ENCODE results near the gene SYNE1. TPM values are rescaled to one million over a fixed set of nuclear protein-coding genes. Genes with fewer than 3 reads are reported as not detected.
"Not testable (repeated sequence)": the region's sequence is repeated elsewhere in the genome, so short reads cannot be mapped to it uniquely, and the experiment has no call there.

SYNE1 gene
- total RNA-seq, 1 experiment from 2014 or later: 40.0 TPM

DNA sequence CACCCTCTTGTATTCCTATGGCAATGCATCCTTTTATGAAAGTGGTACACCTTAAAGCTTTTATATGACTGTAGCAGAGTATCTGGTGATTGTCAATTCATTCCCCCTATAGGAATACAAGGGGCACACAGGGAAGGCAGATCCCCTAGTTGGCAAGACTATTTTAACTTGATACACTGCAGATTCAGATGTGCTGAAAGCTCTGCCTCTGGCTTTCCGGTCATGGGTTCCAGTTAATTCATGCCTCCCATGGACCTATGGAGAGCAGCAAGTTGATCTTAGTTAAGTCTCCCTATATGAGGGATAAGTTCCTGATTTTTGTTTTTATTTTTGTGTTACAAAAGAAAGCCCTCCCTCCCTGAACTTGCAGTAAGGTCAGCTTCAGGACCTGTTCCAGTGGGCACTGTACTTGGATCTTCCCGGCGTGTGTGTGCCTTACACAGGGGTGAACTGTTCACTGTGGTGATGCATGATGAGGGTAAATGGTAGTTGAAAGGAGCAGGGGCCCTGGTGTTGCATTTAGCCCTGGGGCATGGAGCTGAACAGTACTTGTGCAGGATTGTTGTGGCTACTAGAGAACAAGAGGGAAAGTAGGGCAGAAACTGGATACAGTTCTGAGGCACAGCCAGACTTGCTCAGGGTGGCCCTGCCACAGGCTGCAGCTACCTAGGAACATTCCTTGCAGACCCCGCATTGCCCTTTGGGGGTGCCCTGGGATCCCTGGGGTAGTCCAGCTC lies 537.5 kb downstream of the SYNE1 start:
- peak; percentile 73 for DNase-seq (ENCODE audit: low read depth)

DNA sequence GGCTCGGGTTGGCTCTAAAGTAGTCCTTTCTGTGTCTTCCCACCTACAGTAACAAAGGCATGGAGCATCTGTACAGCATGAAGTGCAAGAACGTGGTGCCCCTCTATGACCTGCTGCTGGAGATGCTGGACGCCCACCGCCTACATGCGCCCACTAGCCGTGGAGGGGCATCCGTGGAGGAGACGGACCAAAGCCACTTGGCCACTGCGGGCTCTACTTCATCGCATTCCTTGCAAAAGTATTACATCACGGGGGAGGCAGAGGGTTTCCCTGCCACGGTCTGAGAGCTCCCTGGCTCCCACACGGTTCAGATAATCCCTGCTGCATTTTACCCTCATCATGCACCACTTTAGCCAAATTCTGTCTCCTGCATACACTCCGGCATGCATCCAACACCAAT lies 538.5 kb downstream of the SYNE1 start:
- DNase-seq (ENCODE audit: low read depth): no peak

DNA sequence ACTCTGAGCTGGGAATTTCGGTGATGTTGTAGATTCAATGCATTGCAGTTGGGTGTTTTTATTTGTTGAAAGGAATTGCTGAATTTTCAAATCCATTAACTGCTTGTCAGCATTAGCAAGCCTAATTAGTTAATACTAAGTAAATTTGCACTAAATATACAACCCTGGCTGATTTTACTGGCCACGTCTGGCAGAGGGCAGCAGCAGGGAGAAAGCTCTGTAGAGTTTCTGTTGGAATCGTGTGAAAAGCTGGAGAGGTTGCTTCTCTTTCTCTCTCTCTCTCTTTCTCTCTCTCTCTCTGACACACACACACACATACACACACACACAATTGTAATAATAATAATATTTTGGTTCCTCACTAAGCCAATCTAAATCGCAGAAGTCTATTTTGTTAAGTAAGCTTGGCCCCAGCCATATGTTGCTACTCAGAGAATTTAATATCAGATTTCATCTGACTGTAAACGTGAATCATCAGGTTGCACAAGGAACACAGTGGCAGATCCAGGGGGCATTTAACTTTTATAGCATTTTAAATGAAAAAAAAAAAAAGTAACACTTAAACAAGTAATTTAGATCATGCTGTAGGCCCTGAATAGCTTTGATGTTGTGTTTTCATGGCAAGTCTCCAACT lies 540.2 kb downstream of the SYNE1 start:
- peak; percentile 82 for DNase-seq (ENCODE audit: low read depth)

DNA sequence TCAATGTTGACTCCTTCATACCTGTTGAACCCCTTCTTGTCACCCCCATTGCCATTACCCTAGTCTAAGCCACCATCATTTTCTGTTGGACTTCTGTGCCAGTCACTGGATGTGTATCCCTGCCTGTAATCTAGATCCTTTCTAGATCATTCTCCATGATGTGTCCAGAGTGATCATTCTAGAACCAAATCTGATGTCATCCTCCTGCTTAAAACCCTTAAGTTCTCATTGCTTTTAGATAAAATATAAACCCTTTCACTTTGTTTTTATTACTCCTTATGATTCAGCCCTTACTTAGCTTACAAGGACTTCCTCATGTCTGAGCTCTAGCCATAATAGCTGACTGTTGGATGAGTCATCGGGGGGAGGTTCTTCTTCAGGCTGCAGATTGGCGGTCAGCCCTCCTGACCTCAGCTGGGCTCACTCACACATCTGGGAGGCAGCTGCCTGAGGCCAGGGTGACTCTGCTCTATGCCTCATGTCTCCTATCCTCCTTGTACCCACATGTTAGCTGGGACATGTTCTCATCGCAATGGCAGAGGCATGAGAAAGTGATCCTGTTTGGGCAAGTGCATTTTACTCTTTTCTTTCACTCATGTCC lies 542.1 kb downstream of the SYNE1 start:
- DNase-seq (ENCODE audit: low read depth): peak; percentile 100

DNA sequence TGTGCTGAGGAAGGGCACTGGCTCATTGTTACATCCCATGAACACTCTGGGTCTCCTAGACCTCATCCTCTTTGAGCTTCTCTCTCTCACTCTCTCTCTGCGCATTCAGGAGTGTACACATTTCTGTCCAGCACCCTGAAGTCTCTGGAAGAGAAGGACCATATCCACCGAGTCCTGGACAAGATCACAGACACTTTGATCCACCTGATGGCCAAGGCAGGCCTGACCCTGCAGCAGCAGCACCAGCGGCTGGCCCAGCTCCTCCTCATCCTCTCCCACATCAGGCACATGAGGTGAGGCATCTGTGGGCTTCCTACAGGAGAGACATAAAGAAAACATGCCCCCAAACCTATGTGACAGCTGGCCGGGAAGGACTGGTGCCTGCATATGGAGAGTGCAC lies 542.9 kb downstream of the SYNE1 start:
- DNase-seq (ENCODE audit: low read depth): no peak

DNA sequence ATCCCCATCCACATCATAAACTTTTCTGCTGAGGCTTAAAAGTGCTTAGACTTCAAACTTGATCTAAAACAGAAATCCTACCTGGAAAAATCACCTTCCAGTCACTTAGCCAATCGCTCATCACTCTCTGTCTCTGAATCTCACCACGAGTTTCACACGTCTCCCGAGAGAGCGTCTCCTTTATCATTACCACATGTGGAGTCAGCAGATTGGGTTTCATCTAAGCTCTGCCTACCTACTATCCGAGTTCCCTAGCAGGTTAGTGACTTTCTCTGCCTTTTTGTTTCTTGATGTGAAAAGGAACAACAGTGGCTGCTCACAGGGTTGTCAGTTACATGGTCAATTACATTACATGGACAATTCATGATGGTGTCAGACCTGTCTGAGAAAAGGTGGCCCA lies 543.5 kb downstream of the SYNE1 start:
- no peak for DNase-seq (ENCODE audit: low read depth)

DNA sequence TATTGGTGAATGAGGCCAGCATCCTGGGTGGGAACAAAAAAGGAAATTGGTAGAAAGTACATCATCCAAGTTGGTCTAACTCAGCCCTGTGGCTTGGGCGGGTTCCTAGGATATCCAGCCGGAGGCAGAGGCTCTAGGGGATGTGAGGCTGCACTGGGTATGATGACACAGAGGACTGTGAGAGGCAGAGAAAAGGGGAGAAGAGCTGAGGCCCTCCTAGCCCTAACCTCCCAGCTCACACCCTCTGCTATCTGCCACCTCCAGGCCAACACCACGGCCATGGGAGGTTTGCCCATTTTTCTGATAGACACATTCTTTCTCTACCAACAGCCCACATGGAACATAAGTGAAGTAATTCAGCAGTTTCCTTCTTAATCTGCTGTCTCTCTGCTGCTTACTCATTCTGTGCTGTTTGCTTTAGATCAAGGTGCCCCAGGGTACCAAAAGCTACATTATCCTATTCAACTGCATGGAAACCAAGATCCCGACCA lies 545.3 kb downstream of the SYNE1 start:
- DNase-seq (ENCODE audit: low read depth): peak; percentile 95

DNA sequence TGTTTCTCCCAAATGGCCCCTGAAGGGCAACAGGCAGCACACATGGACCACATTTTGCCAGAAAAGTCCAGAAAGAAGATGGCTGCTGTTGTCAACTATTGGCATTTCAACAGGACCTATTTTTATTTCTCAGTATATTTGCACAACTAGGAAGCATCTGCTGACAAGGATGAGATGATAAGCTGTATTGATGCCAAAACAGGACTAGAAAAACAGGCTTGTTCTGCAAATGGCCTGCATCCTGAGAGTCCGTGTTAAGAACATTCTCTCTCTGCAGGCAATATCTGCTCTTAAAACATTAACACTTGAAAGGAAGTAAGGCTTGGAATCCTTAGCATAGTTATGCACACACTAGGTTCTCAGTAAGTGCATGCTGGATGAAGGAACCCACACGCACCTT lies 546.0 kb downstream of the SYNE1 start:
- no peak for DNase-seq (ENCODE audit: low read depth)

DNA sequence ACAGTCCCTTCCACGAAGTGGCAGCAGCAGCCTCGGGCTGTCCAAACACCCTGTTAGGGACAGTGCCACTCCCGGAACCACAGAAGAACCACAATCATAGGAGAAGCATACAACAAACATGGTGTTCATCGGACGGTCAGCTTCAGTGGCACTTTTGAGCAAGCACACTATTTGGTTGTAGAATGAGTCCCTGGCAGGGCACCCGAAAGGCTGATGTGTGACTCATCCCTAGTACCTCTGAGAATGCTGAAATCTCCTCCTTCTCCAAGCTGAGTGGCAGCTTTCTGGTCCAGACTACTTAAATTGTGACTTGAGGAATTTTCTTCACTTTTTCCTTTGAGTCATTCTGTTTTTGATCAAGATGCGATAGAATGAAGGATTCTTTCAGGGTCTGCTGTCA lies 547.2 kb downstream of the SYNE1 start:
- peak; percentile 87 for DNase-seq (ENCODE audit: low read depth)

DNA sequence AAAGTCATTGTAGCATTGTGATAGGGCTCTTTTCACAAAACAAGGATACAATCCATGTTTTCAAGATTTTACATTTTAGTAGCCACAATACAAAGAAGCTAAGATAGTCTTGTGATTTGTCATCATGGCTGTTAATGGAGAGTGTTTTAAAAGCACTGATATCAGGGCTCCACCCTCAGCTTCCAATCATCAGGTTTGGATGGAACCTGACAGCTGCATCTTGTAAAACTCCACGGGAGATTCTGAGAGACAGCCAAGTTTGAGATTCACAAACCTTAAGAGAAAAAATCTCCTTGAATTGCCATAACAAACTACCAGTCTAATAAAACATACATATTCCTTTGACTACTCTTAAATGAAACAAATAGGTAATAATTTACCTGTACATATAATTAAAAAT lies 549.5 kb downstream of the SYNE1 start:
- DNase-seq (ENCODE audit: low read depth): no peak

DNA sequence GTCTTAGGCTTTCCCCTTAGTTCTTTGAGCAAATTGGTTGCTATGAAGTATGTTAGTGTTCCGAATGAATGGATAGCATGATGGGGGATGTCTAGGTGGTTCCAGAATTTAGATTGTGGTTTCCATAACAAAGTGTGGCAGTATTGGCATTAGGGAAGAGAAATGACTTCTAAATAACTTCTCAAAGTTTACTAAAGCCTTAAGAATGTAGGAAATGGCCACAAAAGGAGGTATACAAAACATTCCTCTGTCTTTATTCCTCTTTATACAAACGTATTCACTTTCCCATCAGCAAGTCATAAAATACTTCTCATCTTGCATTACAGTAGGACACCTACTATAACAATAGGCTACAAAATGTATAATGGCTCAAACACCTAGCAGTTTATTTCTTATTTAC lies 550.1 kb downstream of the SYNE1 start:
- peak; percentile 33 for DNase-seq (ENCODE audit: low read depth)

DNA sequence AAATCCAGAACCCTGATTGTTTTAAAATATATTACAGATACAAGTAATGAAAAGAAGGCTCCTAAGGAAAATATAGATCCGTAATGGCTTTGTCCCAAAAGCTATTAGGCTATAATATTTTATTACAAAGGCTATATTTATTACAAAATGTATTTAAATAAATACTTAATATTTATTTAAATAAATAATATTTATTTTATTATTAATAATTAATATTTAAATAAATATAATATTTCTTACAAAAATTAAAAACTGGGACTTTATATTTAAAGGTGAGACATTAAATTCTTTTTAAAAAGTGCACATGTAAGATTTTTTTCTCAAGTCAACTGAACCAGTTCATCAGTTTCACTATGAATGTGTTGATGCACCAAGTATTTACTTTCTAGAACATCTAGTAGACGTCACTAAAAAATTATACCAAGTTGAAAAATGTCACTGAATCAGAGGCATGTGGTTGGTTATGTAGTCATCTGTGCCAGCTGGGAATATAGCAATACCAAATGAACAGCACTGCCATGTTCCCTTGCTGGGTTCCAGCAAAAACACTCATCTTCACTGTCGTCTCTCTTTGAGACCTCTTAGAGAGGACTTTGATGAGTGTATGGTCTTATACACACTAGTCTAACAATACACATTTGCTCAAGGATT lies 550.8 kb downstream of the SYNE1 start:
- DNase-seq (ENCODE audit: low read depth): no peak

DNA sequence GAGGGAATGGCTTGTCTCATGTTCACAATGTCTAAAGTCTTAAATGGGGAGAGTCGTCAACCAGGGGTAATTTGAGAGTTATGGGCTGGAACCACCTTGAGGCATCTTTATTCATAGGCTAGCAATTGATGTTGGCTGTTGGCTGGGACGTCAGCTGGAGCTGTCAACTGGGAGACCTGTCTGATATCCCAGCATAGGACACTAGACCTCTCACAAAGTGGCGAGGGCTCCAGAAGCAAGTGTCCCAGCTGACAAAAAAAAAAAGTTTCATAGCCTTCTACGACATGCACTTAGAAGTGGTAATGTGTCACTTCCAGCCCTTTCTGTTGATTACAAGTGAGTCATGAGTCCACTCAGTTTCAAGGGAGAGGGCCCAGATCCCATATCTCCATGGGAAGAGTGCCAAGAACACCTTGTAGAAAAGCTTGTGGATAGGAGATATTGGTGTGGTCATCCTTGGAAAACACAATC lies 551.7 kb downstream of the SYNE1 start:
- peak; percentile 88 for DNase-seq (ENCODE audit: low read depth)

DNA sequence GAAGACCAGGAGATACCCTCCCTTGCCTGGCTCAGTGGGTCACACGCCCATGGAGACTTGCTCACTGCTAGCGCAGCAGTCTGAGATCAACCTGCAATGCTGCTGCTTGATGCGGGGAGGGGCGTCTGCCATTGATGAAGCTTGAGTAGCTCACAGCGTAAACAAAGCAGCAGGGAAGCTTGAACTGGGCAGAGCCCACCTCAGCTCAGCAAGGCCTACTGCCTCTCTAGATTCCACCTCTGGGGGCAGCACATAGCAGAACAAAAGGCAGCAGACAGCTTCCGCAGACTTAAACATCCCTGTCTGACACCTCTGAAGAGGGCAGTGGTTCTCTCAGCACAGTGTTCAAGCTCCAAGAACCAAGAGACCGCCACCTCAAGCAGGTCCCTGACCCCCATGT lies 558.4 kb downstream of the SYNE1 start:
- DNase-seq (ENCODE audit: low read depth): no peak

DNA sequence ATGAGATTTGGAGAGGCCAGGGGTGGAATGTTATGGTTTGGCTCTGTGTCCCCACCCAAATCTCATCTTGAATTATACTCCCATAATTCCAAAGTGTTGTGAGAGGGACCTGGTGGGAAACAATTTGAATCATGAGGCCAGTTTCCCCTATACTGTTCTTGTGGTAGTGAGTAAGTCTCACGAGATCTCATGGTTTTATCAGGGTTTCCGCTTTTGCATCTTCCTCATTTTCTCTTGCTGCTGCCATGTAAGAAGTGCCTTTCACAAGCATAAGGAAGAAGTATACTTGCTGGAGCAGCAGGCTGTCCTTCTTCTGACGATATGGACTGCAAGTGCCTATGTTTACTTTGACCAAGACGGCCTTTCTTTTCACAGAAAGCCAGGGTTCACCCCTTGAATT lies 559.2 kb downstream of the SYNE1 start:
- no peak for DNase-seq (ENCODE audit: low read depth)

DNA sequence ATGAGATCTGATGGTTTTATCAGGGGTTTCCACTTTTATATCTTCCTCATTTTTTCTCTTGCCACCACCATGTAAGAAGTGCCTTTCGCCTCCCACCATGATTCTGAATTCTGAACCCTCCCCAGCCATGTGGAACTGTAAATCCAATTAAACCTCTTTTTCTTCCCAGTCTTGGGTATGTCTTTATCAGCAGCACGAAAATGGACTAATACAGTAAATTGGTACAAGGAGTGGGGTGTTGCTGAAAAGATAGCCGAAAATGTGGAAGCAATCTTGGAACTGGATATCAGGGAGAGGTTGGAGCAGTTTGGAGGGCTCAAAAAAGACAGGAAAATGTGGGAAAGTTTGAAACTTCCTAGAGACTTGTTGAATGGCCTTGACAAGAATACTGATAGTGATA lies 560.9 kb downstream of the SYNE1 start:
- DNase-seq (ENCODE audit: low read depth): not testable (repeated sequence)

DNA sequence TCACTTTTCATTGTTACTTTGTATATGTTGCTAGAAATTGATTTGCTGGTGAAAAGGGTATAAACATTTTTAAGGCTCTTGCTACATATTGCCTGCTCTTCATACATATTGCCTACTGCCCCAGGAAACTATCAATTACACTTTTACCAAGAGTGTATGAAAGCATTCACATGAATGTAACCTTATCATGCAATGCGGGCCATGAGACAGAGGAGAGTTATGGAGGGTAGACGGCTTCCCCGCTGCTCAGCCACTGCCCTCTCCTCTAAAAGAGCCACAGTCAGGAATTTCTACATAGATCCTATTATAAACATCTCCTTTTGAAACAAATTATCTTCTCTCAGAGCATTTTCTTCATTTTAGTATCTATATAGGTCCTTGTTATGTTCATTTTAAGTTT lies 565.3 kb downstream of the SYNE1 start:
- DNase-seq (ENCODE audit: low read depth): no peak

Other genes starting within 250 kb of the SYNE1 start
- gene MYCT1, start 60.5 kb upstream of the SYNE1 start, total RNA-seq (2014; rRNA removed; shearing (Covaris generic)): 0.10 and 0.48 TPM in 2 replicates
- gene VIP, start 113.4 kb upstream of the SYNE1 start, total RNA-seq (2014; rRNA removed; shearing (Covaris generic)): not detected in 2 replicates

Data from RPMI7951 (cell line).